Fibroblast of lung (primary cell): ENCODE results near the gene GABBR2.

Source experiments
- CTCF ChIP-seq, 2 donors: IDR thresholded peaks in 1 of 2; conservative IDR thresholded peaks in 1 of 2; 1 replicate in 1 of 2; 2 replicates in 1 of 2; pipeline ENCODE4 v1.5.1; 2011 to 2012; ENCODE audit warnings: low read length in 2 of 2, control low read depth in 1 of 2, inconsistent platforms in 1 of 2, low read depth in 1 of 2, mild to moderate bottlenecking in 1 of 2
- EZH2 ChIP-seq: IDR thresholded peaks from 2 replicates; pipeline ENCODE4 v1.5.1; 2012; ENCODE audit warnings: low read length, control low read depth, mild to moderate bottlenecking; ENCODE audit errors: missing control alignments

- TF ChIP-seq EZH2 (no peak), CTCF (conservative IDR thresholded peaks at IDR 0.05 in 1 of 2, IDR thresholded peaks at IDR 0.05 in 1 of 2; ENCODE audit: low read depth in 1 of 2, low read length in 2 of 2) (no peak)
Observed at GRCh38 chr9:98324801-98325200, 383.9 kb downstream of the GABBR2 start.
